Eye (tissue), 1 donor: ENCODE results near the gene ZNF606.
"Not testable (repeated sequence)": the region's sequence is repeated elsewhere in the genome, so short reads cannot be mapped to it uniquely, and the experiment has no call there.

Source experiments
- DNase-seq: peaks from one replicate; pipeline ENCODE4 v3.0.0-alpha.2; 2015

Gene ZNF606

DNA sequence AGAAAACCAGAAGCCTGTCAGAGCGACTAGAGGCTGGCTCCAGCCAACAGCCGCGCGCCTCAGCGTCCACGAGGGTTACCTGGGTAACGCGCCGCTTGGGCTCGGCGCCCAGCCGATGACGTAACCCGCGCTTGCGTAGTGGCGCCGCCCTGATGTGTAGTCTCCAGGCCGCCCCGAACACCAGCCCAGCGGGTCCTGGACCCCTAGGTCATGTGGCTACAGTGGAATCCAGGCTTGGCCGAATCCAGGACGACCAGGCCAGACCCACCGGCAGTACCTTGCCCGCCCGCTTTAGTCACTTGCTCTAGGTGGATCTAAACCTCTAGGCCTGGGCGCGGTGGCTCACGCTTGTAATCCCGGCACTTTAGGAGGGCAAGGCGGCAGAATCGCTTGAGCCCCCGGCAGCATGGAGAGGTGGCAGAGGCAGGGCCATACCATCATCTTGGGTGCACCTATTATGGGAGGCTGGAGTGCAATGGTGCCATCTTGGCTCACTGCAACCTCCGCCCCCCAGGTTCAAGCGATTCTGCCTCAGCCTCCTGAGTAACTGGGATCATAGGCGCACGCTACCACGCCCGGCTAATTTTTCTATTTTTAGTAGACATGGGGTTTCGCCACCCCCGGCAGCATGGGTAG lies 7.2 kb upstream of the ZNF606 start:
- DNase-seq = peak; percentile 98

DNA sequence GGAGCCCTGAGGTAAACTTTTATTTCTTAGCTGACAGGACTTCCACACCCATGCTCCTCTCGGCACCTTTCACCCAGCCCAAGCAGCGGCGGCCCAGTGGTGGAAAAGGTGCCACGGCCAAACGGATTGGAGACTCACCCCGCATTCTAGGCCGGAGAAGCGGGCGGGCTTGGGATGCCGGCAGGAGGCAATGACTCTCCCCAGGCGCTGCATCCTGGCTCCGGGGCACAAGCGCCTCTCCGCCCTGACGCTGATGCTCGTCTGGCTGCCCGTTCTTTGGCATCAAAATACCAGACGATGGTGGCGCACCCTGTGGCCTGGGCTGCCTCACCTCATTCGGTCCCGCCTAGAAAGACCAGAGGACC lies 6.7 kb upstream of the ZNF606 start:
- DNase-seq = no peak

DNA sequence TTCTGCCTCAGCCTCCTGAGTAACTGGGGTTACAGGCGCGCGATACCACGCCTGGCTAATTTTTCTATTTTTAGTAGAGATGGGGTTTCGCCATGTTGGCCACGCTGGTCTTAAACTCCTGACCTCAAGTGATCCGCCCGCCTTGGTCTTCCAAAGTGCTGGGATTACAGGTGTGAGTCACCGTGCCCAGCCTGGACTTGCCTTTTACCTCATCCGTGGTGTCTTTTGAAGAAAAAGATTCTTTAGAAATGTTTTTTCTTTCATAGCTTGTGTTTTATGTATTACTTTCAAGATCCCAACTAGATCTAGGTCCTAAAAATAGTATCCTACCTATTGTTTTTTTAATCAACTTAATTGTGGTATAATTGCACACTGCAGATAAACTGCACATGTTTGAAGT lies 6.3 kb upstream of the ZNF606 start:
- not testable (repeated sequence) for DNase-seq

DNA sequence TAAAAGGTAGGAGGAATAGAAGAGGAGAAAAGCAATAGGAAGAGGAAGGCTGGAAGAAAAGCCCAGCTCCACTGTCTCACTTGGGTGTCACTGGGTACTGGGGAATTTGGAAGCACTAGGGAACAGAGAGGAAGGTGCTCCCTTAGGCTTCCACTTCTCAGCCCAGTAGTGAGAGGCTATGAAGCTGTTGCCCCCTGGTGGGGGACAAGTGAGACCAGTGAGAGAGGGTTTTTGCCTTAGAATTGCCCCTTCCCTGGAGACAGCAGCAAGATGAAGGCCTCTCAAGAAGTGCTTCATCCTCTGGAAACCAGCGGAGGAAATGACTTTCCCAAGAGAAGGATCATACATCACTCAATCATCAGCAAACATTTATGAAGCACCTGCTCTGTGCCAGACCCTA lies 4.7 kb upstream of the ZNF606 start:
- no peak for DNase-seq

DNA sequence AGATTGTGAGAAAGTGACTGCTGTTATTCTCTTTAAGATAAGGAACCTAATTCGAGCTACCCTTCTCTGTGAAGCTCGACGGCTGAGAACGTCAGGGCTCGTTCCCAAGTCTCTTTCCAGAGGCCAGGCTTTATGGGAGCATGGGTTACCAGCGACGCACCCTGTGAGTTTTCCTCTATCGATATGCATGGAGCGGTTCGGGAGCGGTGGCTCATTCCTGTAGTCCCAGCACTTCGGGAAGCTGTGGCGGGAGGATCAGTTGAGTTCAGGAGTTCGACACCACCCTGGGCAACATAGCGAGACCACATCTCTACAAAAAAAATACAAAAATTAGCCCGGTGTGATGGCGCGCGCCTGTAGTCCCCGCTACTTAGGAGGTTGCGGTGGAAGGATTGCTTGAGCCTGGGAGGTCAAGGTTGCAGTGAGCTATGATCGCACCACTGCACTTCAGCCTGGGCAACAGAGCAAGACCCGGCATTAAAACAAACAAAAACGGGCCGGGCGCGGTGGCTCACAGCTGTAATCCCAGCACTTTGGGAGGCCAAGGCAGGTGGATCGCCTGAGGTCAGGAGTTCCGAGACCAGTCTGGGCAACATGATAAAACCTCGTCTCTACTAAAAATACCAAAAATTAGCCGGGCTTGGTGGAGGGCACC lies 681 bp upstream of the ZNF606 start:
- no peak for DNase-seq

DNA sequence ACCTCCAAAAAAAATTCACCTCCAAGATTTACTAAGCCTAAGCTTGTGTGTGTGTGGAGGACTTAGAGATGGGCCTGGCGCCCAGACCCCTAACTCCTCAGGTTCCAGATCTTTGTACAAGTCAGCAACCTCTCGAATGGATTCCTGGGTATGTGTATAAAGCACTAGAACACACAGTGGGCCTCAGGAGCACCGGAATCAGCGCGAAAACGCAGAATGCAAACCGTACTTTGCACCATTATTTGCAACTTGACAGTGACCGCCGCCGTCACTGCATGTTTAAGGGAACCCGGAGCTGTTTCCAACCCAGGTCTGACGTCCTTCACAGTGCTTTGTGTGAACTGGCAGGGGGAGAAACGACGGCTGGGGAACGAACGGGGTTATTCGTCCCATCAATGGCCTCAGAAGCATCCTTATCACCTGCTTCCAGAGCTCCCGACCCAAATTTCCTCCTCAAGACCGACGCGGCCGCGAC lies 688 bp downstream of the ZNF606 start:
- no peak for DNase-seq

DNA sequence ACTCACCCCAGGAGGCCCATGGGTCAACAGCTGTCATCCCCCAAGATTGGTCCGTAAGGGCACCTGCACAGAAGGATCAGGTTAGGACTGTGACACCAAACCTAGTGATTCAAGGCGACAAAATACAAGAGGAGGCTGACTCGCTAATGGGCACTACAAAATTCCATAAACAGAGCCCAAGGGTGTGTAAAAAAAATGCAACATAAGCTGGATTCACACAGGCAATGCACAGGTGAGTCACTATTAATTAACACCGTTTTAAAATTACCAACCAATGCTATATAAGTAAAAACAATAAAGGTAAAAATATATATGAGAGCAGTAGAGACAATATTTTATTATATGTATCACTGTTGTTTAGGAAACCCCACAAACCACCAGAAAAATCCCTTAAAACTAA lies 1.9 kb downstream of the ZNF606 start:
- no peak for DNase-seq

DNA sequence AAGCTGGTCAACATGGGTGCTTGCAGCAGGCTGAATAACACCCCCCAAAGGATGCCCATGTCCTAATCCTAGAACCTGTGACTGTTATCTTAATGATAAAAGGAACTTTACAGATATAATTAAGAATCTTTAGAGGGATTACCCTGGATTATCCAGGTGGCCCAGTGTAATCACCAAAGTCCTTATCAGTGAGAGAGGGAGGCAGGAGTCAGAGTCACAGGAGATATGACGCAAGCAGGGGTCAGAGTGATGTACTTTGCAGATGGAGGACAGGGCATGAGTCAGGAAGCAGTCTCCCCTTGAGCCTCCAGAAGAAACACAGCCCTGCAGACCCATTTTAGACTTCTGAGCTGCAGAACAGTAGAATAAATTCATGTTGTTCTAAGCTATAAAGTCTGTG lies 9.8 kb downstream of the ZNF606 start:
- no peak for DNase-seq

DNA sequence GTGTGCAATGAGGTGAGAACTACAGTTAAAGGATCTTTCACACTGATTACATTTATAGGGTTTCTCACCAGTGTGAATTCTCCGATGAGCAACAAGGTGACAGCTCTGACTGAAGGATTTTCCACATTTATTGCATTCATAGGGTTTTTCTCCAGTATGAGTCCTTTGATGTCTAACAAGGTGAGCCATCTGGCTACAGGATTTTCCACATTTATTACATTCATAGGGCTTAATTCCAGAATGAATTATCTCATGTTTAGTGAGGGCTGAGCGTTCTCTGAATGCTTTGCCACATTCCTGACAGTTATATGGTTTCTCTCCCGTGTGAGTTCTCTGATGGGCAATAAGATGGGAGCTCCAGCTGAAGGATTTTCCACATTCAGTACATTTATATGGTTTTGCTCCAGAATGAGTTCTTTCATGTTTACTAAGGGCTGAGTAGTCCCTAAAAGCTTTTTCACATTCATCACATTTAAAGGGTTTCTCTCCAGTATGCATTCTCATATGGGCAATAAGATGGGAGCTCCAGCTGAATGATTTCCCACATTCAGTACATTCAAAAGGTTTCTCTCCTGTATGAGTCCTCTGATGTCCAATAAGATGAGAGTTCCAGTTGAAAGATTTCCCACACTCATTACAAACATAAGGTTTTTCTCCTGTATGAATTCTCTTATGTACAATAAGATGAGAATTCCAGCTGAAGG lies 23.9 kb downstream of the ZNF606 start:
- no peak for DNase-seq

DNA sequence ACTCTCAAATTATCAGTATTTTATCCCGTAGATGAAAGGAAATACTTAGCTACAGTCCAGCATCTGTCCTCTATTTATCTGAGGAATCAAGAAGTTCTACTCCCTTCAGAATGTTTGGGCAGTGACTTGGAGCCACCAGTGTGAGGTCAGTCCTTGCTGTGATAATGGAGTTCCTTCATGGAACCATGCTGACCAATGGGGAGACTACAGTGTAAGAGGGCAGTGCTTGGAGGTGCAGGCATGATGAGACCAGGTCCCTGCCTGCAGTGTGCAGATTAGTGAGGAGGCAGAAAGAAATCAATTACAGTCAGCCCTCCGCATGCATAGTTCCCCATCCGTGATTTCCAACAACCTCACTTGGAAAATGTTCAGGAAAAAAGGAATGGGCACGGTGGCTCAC lies 28.2 kb downstream of the ZNF606 start, which contains the start of gene C19orf18:
Gene C19orf18, minus strand, starts transcription at position 101 of the 400 bp plus-strand sequence. CDS start 102 bp downstream, outside the sequence.
- no peak for DNase-seq

DNA sequence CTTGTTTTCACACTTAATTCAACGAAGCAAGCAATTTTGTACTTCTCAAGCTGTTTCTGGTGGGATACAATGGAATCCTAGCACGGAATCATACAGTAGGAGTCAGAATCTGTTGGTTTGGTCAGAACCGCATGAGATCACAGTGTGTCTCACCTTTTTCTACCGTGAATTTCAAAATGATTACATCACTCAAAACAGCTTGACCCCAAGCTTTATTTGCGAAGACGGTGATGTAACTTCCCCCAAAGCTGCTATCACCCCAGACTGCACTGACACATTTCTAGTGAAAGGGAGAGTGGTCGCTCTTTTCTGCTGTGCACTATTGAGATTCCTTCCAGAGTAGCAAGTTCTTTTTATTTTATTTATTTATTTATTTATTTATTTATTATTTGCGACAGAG lies 37.9 kb downstream of the ZNF606 start:
- no peak for DNase-seq

DNA sequence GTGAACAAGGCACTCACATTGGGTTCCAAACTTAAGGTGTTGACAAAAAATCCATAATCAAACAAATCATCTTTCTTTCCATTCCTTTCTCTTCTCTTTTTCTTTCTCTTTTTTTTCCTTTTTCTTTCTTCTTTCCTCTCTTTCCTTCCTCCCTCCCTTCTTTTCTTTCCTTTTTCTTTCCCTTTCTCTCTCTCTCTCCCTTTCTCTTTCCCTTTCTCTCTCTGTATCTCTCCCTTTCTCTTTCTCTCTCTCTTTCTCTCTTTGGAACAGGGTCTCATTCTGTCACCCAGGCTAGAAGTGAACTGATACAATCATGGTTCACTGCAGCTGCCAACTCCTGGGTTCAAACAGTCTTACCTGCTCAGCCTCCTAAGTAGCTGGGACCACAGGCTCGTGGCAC lies 40.8 kb downstream of the ZNF606 start:
- DNase-seq = no peak

DNA sequence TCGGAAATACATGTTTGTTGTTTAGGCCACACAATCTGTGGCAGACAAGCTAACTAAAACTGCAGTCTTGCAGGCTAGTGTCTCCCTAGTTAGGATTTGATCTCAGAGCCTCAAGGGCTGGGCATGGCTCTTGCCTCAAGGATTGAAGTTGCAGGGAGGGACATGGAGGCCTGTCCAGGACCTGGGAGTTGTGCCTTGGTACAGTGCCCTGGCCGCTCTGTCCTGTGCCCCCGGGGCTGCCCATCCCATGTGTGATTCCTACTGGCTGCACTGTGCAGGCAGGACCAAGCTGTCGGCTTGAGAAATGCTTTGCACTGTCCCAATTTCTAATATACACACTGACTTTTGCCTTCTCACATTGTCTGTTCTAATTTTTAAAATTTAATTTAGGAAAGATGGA lies 47.6 kb downstream of the ZNF606 start:
- no peak for DNase-seq

DNA sequence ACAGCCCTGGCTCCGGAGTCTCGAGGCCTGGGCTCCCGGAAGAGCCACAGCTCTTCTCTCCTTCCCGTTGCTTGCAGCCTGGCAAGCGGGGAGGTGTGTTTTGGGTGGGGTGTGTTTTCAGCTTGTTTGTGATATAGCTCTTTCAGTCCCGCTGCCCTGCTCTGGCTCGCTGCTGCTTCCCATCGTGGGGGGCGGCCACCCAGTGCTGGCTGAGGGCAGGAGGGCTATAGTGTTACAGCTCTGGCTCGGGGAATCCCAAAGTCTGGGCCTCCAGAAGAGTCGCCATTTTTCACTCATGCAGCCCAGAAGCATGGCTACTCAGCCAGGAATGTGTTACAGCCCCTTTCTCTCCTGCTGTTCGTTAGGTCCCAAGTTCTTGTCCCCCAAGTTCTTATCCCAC lies 52.9 kb downstream of the ZNF606 start:
- DNase-seq = no peak

DNA sequence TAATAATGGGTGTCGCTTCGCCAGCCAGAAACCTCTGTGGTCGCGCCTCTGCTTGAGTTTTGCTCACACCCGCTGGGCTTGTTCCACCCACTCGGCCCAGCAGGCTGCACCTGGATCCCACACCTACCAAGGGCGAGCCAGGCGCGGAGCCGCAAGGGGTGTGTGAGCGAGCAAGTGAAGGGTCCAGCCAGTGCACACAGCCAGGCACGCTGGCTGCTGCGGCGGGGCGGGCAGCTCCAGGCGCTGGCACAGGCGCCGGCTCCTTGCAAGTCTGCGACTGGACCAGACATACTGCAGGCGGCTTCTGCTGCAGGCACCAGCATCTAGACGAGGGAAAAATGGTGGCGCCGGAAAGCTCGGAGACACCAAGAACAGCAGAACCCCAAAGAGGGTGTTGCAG lies 53.3 kb downstream of the ZNF606 start:
- no peak for DNase-seq

DNA sequence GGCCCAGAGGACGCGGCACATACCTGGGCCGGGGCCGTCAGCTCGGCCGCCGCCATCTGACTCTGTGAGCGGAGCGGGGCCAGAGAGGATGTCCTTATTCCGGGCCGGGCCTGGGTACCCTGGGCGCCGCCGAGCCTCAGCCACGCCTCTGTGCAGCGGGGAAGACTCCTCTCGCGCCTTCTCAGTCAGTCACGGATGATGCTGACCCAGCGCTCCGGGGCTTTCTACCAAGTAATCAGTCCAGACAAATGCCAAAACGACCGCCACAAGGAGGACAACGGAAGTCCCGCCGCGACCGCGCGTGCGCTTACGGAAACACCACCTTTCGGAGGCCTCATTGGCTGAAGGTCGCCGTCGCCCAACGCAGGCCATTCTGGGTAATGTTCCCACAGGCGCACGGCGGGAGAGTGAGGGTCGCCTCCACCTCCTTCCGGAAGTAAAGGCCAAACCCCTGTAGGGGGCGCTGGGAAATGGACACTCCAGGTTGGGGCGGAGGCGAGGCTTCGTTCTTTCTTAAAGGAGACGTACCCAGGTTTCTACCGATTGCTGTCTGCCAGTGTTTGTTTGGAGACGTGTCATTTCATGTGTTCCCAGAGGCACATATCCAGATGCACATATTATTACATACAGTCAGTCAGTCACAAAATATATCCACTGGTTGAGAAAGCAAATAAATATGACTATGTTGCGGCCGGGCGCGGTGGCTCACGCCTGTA lies 55.0 kb downstream of the ZNF606 start, which contains the start of gene ZNF256:
Gene ZNF256, minus strand, starts transcription at position 288 of the 716 bp plus-strand sequence. Its CDS starts 232 bp downstream, at position 56.
- DNase-seq = peak; percentile 98

DNA sequence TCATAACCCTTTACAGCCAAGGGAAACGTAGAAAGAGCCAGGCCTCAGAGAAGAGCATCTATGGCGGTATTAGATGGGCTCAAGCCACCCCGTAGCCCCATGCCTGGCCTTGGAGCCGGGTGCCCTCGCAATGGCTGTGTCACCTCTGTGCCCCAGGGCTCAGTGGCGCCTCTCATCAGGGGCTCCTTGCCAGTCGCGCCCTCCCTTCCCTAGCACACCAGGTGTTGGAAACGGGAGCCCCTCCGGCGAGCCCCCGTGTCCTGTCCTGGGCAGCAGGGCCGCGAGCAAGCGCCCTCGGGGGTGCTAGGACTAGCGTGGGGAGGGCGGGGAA lies 55.6 kb downstream of the ZNF606 start:
- DNase-seq = no peak

DNA sequence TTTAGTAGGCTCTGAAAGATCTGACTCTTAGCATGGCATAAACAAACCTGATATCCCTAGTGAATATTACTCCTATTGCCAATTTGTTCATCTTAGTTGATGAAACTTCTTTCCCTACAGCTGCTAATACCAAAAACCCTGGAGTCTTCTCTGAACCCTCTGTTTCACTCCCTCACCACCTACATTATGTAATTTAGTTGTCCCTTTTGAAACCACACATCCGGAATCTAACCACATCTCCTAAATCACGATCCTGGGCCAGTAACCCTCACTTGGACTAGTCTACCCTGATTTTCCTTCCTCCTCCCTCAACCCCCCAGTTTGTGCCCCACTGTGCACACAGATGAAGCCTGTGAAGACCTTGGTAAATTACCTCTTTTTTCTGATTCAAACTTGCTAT lies 56.3 kb downstream of the ZNF606 start:
- no peak for DNase-seq

DNA sequence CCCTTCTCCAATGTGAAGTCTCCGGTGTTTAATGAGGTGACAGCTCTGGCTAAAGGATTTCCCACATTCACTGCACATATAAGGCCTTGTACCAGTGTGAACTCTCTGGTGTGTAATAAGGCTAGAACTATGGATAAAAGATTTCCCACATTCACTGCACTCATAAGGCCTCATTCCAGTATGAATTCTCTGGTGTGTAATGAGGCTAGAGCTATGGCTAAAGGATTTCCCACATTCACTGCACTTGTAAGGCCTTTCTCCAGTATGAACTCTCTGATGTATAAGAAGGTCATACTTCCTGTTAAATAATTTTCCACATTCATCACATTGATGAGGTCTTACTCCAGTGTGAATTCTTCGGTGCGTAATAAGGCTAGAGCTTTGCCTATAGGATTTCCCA lies 61.0 kb downstream of the ZNF606 start:
- no peak for DNase-seq

DNA sequence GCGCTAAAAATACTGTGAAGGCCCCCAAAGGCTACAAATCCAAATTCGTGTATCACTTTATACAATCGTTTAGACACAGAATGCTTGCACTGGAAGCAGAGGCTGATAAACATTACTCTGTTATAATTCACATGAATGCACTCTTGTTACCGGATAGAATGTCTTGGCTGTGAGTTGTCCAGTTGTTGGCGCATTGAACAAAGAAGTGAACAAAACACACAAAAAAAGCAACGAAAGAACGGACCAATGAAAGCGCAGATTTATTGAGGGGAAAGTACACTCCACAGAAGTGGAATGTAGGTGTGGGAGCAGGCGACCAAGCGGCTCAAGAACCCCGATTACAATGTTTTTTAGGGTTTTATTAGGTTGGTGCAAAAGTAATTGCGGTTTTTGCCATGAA lies 66.9 kb downstream of the ZNF606 start:
- no peak for DNase-seq

DNA sequence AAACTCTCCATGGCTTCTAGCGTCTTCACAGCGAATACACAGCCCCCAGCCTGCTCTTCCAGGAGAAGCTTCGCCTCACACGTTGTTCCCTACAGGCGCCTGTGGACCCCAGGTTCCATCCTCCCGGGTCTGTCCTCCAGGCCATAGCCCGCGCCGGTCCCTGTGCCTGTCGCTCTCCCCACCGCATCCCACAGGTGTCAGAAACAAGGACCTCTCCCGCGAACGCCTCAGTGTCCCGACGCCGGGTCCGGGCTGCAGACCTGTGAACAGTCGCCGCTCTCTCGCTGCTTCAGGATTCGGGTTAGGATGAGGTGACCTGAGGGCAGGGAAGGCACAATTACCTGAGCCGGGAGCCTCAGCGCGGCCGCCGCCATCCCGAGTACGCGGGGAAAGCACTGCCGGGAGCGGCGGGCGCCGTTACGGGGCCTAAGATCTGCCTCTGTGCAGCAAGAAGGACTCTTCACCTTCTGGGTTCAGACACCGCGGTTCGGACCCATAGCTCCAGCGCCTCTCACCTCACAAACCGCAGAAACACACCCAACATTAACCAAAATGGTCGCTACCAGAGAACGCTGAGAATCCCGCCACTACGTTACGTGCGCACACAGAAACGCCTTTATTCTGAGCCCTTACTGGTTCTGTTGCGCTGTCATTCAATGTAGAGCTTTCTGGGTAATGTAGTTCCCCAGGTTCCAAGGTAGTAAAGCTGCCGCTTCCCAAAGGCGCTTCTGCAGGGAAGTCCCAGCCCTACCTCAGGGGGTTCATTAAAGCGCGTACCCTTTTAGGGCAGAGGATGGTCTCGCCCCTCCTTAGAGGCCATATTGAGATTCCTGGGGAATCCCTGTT lies 67.6 kb downstream of the ZNF606 start, which contains the start of gene ZNF418:
Gene ZNF418, minus strand, starts transcription at position 583 of the 846 bp plus-strand sequence. CDS start 1,580 bp downstream, outside the sequence.
- peak; percentile 96 for DNase-seq

DNA sequence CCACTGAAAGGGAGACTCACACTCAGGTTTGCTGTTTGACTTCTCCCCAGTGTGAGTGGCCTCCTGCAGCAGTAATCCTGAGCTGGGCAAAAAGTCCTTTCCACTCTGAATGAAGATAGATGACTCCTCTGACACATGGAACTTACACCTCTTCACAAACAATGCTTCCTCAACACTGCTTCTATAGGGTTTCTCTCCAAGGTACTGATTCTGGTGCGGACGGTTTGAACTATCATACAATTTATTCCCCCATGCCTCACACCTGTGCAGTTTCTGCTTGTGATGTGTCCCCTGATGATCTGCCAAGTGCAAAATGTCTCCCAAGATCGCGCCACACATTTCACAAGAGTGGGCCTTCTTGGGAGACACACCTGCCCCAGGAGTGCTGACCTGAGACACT lies 75.0 kb downstream of the ZNF606 start:
- no peak for DNase-seq
